ENCODE results near the gene NEURL1B.

DNA sequence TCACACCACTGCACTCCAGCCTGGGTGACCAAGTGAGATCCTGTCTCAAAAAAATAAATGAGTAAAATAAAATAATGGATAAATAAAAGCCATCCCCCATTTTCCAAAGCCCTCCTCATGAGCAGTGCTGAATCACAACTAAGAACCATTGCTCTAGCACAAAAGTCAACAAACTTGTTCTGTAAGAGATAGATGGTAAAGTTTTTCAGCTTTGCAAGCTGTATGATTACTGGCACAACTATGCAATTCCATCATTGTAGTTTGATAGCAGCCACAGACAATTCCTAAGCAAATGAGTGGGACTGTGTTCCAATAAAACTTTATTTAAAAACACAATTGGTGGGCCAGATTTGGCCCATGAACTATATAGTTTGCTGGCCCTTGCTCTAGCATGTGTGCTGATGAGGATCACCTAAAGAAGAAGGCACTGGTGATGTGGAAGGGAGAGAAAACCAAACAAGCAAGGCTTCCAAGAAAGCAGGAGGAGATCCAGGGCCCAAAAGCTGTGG lies 64.6 kb downstream of the NEURL1B start:
- TF ChIP-seq, protein P1, sequence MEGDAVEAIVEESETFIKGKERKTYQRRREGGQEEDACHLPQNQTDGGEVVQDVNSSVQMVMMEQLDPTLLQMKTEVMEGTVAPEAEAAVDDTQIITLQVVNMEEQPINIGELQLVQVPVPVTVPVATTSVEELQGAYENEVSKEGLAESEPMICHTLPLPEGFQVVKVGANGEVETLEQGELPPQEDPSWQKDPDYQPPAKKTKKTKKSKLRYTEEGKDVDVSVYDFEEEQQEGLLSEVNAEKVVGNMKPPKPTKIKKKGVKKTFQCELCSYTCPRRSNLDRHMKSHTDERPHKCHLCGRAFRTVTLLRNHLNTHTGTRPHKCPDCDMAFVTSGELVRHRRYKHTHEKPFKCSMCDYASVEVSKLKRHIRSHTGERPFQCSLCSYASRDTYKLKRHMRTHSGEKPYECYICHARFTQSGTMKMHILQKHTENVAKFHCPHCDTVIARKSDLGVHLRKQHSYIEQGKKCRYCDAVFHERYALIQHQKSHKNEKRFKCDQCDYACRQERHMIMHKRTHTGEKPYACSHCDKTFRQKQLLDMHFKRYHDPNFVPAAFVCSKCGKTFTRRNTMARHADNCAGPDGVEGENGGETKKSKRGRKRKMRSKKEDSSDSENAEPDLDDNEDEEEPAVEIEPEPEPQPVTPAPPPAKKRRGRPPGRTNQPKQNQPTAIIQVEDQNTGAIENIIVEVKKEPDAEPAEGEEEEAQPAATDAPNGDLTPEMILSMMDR (IDR thresholded peaks at IDR 0.05) = no peak
- TF ChIP-seq POLR2A (IDR thresholded peaks at IDR 0.05) = no peak
